HG02610 (cell line): Measurements from ENCODE around the gene ADAMTS20.

Source experiments
- ATAC-seq: cut with Tn5 transposase; IDR thresholded peaks from one replicate; pipeline ENCODE4 v1.9.1; 2021; ENCODE audit warnings: mild to moderate bottlenecking, moderate library complexity; ENCODE audit not compliant: unreplicated experiment

The ADAMTS20 gene

DNA sequence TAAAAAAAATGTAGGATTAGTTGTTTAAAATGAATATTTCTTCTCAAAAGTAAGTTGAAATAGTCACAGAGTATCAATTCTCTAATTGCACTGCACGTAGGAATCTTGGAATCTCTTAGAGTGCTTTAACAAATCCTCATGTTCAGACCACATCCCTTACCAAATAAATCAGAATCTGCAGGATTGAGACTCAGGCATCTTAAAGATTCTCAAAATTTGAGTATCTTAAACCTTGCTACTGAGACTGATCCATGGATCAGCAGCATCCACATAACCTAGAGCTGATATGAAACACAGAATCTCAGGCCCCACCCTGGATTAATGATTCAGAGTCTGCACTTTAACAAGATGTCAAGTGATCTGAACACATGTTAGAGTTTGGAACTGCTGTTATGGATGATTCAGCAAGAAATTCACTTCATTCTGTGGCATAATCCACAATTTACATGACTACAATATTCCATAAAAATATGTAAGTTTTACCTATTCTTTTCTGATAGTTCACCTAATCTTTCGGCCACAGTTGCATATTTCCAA, 58.7 kb downstream of the ADAMTS20 start:
- ATAC-seq, result no peak

- ATAC-seq, result no peak
Observed at GRCh38 chr12:43482311-43483085, 69.5 kb downstream of the ADAMTS20 start.

- no peak for ATAC-seq
Observed at GRCh38 chr12:43480591-43480990, 71.4 kb downstream of the ADAMTS20 start.

- ATAC-seq, result no peak
Observed at GRCh38 chr12:43462741-43463140, 89.3 kb downstream of the ADAMTS20 start.

DNA sequence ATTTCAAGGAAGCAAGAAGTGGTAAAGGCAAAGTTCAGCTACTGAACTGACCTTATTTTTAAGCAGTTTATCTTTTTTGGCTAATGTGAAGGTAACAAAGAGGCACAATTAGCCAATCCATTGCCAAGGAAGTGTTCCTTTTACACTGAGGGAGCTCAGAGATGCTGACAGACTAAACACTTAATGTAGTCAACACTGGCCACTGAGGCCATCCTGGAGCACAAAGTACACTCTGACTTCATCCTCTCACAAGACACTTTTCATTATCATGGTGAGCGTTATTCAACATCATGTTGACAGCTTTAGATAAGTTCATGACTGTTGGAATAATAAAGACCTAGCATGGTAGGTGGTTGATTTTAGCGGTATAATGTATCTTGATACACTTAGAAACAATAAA, 89.9 kb downstream of the ADAMTS20 start:
- no peak for ATAC-seq

GRCh38 chr12:43459285-43459684, 92.7 kb downstream of the ADAMTS20 start:
- no peak for ATAC-seq

DNA sequence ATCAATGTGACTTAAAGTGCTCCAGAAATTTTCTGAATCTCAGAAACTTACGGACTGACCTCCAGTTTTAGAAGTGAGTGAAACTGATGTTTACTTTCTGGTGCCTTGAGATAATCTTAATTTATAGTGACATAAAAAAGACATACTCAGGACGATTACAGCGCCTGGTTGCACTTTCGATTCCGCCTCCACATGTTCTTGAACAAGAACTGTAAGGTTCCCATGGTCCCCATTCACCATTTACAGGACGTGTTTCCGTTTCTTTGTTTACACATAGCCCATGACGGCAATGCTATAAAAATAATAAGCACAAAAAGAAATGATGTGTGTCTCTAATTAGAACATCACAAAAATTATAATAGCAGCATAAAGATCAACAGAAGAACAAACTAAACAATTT, 98.2 kb downstream of the ADAMTS20 start:
- ATAC-seq, result no peak

DNA sequence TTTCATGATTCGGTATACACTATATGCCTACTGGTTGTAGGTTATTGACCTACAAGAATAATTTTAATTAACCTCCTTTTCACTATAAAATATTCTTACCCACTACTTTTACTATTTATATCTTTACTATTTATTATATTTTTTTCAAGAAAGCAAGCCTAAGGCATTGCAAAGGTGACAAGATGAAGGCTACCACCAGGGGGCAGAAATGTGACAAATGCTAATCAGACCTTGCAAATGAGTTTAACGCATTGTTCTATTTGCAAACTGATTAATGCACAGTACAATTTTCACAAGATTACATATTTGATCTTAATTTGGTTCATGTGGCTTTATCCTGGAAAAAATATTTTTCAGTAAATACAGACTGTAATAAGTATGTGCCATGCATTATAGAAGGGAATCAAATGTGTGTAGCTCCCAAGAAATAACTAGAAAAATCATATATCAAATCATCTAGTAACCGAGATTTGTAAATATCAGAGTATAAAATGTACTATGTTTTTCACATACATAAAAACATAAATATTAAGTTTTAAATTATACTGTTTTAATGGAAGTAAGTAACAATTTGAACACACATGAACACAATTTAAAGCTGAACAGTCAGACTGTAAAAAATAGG, 107.0 kb downstream of the ADAMTS20 start:
- no peak for ATAC-seq

DNA sequence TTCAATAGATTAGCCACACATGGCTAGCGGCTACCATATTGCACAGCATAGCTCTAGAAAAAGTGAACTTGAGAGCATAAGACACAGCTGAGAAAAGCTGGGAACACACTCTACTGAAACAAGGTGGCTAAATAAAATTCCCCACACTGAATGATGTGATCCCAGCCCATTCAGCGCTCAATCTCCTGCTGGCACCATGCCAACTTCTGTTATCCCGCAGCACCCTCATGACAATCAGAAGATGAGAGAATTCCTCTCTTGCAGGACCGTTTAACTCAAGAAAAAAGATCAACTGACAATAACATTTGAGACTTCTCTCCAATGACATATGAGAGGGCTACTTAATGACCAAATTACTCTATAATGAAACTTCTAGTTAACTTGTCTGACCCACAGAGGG, 115.4 kb downstream of the ADAMTS20 start:
- no peak for ATAC-seq

- no peak for ATAC-seq
Observed at GRCh38 chr12:43434614-43435013, 117.4 kb downstream of the ADAMTS20 start.

GRCh38 chr12:43428088-43428600, 123.9 kb downstream of the ADAMTS20 start:
- ATAC-seq, result no peak

GRCh38 chr12:43425361-43425760, 126.6 kb downstream of the ADAMTS20 start:
- ATAC-seq, result no peak

GRCh38 chr12:43416981-43417380, 135.0 kb downstream of the ADAMTS20 start:
- no peak for ATAC-seq

- peak; percentile 97 for ATAC-seq
Observed at GRCh38 chr12:43407816-43408645, 144.0 kb downstream of the ADAMTS20 start.

GRCh38 chr12:43406801-43407200, 145.2 kb downstream of the ADAMTS20 start:
- ATAC-seq, result no peak

DNA sequence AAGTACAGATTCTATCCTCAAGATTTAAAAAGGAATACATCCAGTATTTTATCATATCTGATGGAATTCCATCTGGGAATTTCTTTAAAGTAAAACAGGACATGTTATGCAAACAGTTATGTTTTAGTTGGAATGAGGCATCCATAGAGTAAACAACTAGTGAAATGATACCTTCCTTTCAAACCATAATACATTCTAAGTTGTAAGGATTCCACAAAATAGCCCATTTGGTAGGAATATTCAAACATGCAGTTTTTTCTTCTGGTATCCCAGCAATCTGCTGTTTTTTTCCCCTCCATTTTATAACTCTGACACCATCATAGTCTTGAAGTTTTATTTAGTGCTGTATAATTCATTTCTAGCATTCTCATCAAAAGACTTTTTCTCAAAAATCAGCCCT, 149.6 kb downstream of the ADAMTS20 start:
- ATAC-seq, result no peak

- no peak for ATAC-seq
Observed at GRCh38 chr12:43401096-43401495, 150.9 kb downstream of the ADAMTS20 start.

DNA sequence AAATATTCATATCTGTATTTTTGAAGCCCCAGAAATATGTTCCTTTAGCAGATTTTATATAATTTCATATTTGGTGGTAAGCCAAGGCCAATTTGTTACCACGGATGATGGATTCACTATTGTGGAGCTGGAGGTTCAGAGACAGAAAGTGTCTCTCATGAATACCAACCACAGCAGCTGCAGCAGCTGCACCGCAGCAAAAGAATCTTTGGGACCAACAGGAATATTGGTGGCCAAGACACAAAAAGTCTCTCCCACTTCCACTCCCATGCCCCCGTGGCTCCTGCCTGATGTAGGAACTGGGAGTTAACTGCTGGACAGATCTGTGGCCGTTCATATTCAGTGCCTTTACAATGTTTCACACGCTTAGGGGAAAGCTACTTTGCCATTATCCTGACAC, 155.3 kb downstream of the ADAMTS20 start:
- ATAC-seq, result no peak

DNA sequence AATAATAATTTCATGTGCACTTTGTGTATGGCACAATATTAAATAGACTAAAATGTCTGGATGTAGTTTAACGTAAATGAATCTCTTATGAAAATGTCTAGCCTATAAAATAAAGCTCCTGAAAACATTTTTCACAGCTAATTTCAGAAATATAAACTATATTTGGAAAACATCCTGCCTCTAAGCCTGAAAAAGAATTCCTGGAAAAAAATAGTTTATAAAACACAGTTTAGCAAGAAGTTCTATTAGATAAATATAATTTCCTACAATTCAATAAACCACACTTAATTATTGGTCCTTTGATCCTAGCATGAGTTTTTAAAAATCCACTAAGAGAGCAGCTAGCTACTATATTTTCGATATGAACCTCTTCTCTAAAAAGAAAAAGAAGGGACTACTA, 159.9 kb downstream of the ADAMTS20 start:
- no peak for ATAC-seq

- no peak for ATAC-seq
Observed at GRCh38 chr12:43381879-43382278, 170.1 kb downstream of the ADAMTS20 start.

- ATAC-seq, result no peak
Observed at GRCh38 chr12:43378448-43378847, 173.6 kb downstream of the ADAMTS20 start.
